ENCODE measurements around the gene GJD4.

GJD4 gene

GRCh38 chr10:35579726-35580422 lies 25.3 kb upstream of the GJD4 start:
- Histone ChIP-seq H3K9me2 (ENCODE audit: low read depth, low read length) (no peaks in the 10 kb centered on the region), H3K36me3 (ENCODE audit: insufficient read depth, low read length) (no peaks in the 10 kb centered on the region), H3K4me3 (ENCODE audit: low read depth, low read length, poor library complexity, severe bottlenecking) (no peak overlapping the region), H3F3A (ENCODE audit: insufficient read depth, low read length) (no peaks in the 10 kb centered on the region), H3K79me2 (ENCODE audit: insufficient read depth, low read length) (no peaks in the 10 kb centered on the region), H3K27me3 (ENCODE audit: insufficient read depth, low read length) (no peaks in the 10 kb centered on the region), H4K20me1 (ENCODE audit: insufficient read depth, low read length) (no peaks in the 10 kb centered on the region), H3K27ac (ENCODE audit: low read depth, low read length, poor library complexity, severe bottlenecking) (no peak overlapping the region), H3K4me2 (ENCODE audit: low read length) (no peak overlapping the region), H3K9me3 (ENCODE audit: low read length) (no peaks in the 10 kb centered on the region), H2AFZ (ENCODE audit: low read length) (no peak overlapping the region), H3K4me1 (ENCODE audit: insufficient read depth, low read length, severe bottlenecking) (no peaks in the 10 kb centered on the region), H3K9ac (ENCODE audit: low read length) (no peak overlapping the region)
- no peak for TF ChIP-seq CTCF (IDR thresholded peaks at IDR 0.05; ENCODE audit: low read length)
- TF ChIP-seq EZH2 (IDR thresholded peaks at IDR 0.05; ENCODE audit: borderline replicate concordance, low read length): no peak

GRCh38 chr10:35580423-35580770 lies 24.7 kb upstream of the GJD4 start:
- Histone ChIP-seq H4K20me1 (ENCODE audit: insufficient read depth, low read length) (no peaks in the 10 kb centered on the region), H3K9me2 (ENCODE audit: low read depth, low read length) (no peaks in the 10 kb centered on the region), H3K9ac (ENCODE audit: low read length) (no peak overlapping the region), H3K9me3 (ENCODE audit: low read length) (no peaks in the 10 kb centered on the region), H3K36me3 (ENCODE audit: insufficient read depth, low read length) (no peaks in the 10 kb centered on the region), H3K27ac (ENCODE audit: low read depth, low read length, poor library complexity, severe bottlenecking) (no peak overlapping the region), H3K4me3 (ENCODE audit: low read depth, low read length, poor library complexity, severe bottlenecking) (no peak overlapping the region), H3K4me2 (ENCODE audit: low read length) (no peak overlapping the region), H2AFZ (ENCODE audit: low read length) (no peak overlapping the region), H3K4me1 (ENCODE audit: insufficient read depth, low read length, severe bottlenecking) (no peaks in the 10 kb centered on the region), H3K79me2 (ENCODE audit: insufficient read depth, low read length) (no peaks in the 10 kb centered on the region), H3F3A (ENCODE audit: insufficient read depth, low read length) (no peaks in the 10 kb centered on the region), H3K27me3 (ENCODE audit: insufficient read depth, low read length) (no peaks in the 10 kb centered on the region)
- TF ChIP-seq EZH2 (IDR thresholded peaks at IDR 0.05; ENCODE audit: borderline replicate concordance, low read length) (no peak), CTCF (IDR thresholded peaks at IDR 0.05; ENCODE audit: low read length) (no peak)

GRCh38 chr10:35581655-35582054 lies 23.5 kb upstream of the GJD4 start:
- H3K4me3 ChIP-seq (ENCODE audit: low read depth, low read length, poor library complexity, severe bottlenecking): no peak overlapping the region

More at GRCh38 chr10:35581655-35582054, 23.5 kb upstream of the GJD4 start:
- TF ChIP-seq CTCF (IDR thresholded peaks at IDR 0.05; ENCODE audit: low read length): no peak
- TF ChIP-seq EZH2 (IDR thresholded peaks at IDR 0.05; ENCODE audit: borderline replicate concordance, low read length): no peak
- no peaks in the 10 kb centered on the region for H3K36me3 ChIP-seq (ENCODE audit: insufficient read depth, low read length)
- H3F3A ChIP-seq (ENCODE audit: insufficient read depth, low read length): no peaks in the 10 kb centered on the region
- no peak overlapping the region for H3K9ac ChIP-seq (ENCODE audit: low read length)
- H3K4me2 ChIP-seq (ENCODE audit: low read length): no peak overlapping the region
- no peaks in the 10 kb centered on the region for H3K27me3 ChIP-seq (ENCODE audit: insufficient read depth, low read length)
- H3K9me2 ChIP-seq (ENCODE audit: low read depth, low read length): no peaks in the 10 kb centered on the region
- no peaks in the 10 kb centered on the region for H3K9me3 ChIP-seq (ENCODE audit: low read length)
- no peaks in the 10 kb centered on the region for H3K79me2 ChIP-seq (ENCODE audit: insufficient read depth, low read length)
- H2AFZ ChIP-seq (ENCODE audit: low read length): no peak overlapping the region
- no peak overlapping the region for H3K27ac ChIP-seq (ENCODE audit: low read depth, low read length, poor library complexity, severe bottlenecking)
- no peaks in the 10 kb centered on the region for H3K4me1 ChIP-seq (ENCODE audit: insufficient read depth, low read length, severe bottlenecking)
- no peaks in the 10 kb centered on the region for H4K20me1 ChIP-seq (ENCODE audit: insufficient read depth, low read length)
